ENCODE data around the gene VTI1A. TPM values are rescaled to one million over a fixed set of nuclear protein-coding genes. Genes with fewer than 3 reads are reported as not detected.

Gene VTI1A
- polyA plus RNA-seq, 1 donor from 2014 or later = 28.7 TPM

DNA sequence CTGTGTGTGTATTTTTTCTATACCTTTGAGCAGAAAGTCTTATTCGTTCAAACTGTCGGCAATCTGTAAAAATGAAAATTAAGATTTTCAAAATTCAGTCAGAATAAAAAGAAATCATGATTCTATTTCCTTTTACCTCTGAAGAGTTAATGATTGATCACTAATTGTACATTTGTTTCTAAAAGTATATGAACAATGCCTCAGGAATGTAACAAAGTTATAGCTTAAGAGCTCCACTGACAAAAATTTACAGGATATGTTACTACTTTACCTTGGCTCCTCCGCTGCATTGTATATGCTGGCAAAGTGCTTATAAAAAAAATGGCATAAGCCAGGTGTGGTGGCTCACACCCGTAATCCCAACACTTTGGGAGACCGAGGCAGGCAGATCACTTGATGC, 225.7 kb downstream of the VTI1A start:
- Histone ChIP-seq H3K27me3 (ENCODE audit: insufficient read depth, low read depth, low read length) (no peaks in the 10 kb centered on the region), H3K9ac (ENCODE audit: low read length) (no peak overlapping the region), H3K4me2 (ENCODE audit: low read length) (no peak overlapping the region), H3K79me2 (replicated peaks; ENCODE audit: insufficient read depth, low read length) (no peaks in the 10 kb centered on the region), H4K20me1 (ENCODE audit: insufficient read depth) (no peaks in the 10 kb centered on the region), H3K27ac (ENCODE audit: low read length) (no peak overlapping the region), H3F3A (ENCODE audit: insufficient read depth, low read length, poor library complexity, severe bottlenecking) (no peaks in the 10 kb centered on the region), H2AFZ (ENCODE audit: low read depth, low read length) (no peak overlapping the region), H3K9me3 (ENCODE audit: low read length) (no peaks in the 10 kb centered on the region), H3K9me2 (ENCODE audit: insufficient read depth, low read length) (no peaks in the 10 kb centered on the region), H3K36me3 (ENCODE audit: insufficient read depth, low read length) (no peaks in the 10 kb centered on the region), H3K4me3 (ENCODE audit: low read length) (no peak overlapping the region)
- no peak for TF ChIP-seq RAD21 (conservative IDR thresholded peaks at IDR 0.05)
- no peak for TF ChIP-seq POLR2AphosphoS5 (IDR thresholded peaks at IDR 0.05)

DNA sequence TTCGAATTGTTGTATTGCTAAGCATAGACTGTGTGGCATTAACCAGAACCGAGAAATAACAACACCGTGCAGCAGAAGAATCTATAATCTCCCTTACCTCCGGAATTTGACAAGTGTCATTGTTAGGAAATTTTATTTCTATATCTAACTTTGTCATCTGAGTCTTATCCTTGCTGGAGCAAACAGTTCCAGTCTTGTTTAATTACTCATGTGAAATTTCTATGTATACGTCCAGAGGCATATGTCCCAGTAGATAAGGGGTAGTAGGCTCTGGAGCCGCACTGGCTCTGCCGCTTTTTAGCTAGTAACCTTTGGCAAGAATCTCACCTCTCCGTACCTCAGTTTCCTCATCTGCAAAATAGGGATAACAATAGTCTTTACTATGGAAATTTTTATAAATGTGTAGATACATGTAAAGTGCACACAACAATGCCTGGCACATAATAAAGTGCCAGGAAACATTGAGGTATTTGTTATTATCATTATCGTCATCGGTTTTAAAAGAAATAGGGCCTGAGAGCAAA, 228.6 kb downstream of the VTI1A start:
- no peaks in the 10 kb centered on the region for H3K27me3 ChIP-seq (ENCODE audit: insufficient read depth, low read depth, low read length)
- TF ChIP-seq, protein P1, sequence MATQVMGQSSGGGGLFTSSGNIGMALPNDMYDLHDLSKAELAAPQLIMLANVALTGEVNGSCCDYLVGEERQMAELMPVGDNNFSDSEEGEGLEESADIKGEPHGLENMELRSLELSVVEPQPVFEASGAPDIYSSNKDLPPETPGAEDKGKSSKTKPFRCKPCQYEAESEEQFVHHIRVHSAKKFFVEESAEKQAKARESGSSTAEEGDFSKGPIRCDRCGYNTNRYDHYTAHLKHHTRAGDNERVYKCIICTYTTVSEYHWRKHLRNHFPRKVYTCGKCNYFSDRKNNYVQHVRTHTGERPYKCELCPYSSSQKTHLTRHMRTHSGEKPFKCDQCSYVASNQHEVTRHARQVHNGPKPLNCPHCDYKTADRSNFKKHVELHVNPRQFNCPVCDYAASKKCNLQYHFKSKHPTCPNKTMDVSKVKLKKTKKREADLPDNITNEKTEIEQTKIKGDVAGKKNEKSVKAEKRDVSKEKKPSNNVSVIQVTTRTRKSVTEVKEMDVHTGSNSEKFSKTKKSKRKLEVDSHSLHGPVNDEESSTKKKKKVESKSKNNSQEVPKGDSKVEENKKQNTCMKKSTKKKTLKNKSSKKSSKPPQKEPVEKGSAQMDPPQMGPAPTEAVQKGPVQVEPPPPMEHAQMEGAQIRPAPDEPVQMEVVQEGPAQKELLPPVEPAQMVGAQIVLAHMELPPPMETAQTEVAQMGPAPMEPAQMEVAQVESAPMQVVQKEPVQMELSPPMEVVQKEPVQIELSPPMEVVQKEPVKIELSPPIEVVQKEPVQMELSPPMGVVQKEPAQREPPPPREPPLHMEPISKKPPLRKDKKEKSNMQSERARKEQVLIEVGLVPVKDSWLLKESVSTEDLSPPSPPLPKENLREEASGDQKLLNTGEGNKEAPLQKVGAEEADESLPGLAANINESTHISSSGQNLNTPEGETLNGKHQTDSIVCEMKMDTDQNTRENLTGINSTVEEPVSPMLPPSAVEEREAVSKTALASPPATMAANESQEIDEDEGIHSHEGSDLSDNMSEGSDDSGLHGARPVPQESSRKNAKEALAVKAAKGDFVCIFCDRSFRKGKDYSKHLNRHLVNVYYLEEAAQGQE (IDR thresholded peaks at IDR 0.05; ENCODE audit: borderline replicate concordance) = no peak
- TF ChIP-seq TAF1 (IDR thresholded peaks at IDR 0.05; ENCODE audit: low read depth) = no peak
- TF ChIP-seq MXI1 (conservative IDR thresholded peaks at IDR 0.05; ENCODE audit: poor library complexity, severe bottlenecking) = no peak
- TF ChIP-seq EP300 (conservative IDR thresholded peaks at IDR 0.05; ENCODE audit: poor library complexity, severe bottlenecking) = no peak
- TF ChIP-seq, protein P2, sequence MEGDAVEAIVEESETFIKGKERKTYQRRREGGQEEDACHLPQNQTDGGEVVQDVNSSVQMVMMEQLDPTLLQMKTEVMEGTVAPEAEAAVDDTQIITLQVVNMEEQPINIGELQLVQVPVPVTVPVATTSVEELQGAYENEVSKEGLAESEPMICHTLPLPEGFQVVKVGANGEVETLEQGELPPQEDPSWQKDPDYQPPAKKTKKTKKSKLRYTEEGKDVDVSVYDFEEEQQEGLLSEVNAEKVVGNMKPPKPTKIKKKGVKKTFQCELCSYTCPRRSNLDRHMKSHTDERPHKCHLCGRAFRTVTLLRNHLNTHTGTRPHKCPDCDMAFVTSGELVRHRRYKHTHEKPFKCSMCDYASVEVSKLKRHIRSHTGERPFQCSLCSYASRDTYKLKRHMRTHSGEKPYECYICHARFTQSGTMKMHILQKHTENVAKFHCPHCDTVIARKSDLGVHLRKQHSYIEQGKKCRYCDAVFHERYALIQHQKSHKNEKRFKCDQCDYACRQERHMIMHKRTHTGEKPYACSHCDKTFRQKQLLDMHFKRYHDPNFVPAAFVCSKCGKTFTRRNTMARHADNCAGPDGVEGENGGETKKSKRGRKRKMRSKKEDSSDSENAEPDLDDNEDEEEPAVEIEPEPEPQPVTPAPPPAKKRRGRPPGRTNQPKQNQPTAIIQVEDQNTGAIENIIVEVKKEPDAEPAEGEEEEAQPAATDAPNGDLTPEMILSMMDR (IDR thresholded peaks at IDR 0.05; ENCODE audit: poor library complexity, severe bottlenecking) = no peak
- TF ChIP-seq EZH2 (IDR thresholded peaks at IDR 0.05; ENCODE audit: borderline replicate concordance, insufficient read depth, low read length, poor library complexity, severe bottlenecking) = no peak
- no peaks in the 10 kb centered on the region for H3K9me2 ChIP-seq (ENCODE audit: insufficient read depth, low read length)
- no peak overlapping the region for H3K4me3 ChIP-seq (ENCODE audit: low read length)
- no peak overlapping the region for H3K27ac ChIP-seq (ENCODE audit: low read length)
- no peak overlapping the region for H2AFZ ChIP-seq (ENCODE audit: low read depth, low read length)
- no peak overlapping the region for H3K4me2 ChIP-seq (ENCODE audit: low read length)
- H3K79me2 ChIP-seq (replicated peaks; ENCODE audit: insufficient read depth, low read length) = no peaks in the 10 kb centered on the region
- H3K9ac ChIP-seq (ENCODE audit: low read length) = no peak overlapping the region
- no peaks in the 10 kb centered on the region for H4K20me1 ChIP-seq (ENCODE audit: insufficient read depth)
- no peaks in the 10 kb centered on the region for H3F3A ChIP-seq (ENCODE audit: insufficient read depth, low read length, poor library complexity, severe bottlenecking)
- H3K36me3 ChIP-seq (ENCODE audit: insufficient read depth, low read length) = no peaks in the 10 kb centered on the region
- no peaks in the 10 kb centered on the region for H3K9me3 ChIP-seq (ENCODE audit: low read length)

DNA sequence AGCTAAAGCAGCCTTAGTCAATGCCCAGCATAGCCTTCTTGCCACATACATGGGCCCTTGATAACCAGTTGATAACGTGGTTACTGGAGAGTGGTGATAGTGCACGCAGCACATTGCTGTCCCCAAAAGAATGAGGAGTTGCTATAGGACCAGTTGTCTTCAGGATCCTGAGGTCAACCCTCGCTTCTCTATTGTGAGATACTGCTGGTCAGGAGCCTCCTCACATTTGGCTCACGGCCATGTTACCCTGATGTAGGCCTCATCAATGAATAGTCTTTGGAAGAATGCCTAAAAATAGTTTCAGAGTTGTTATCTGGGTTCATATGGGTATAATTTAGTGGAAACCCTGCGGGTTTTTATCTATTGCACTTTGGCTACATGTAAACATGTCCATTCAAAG, 230.7 kb downstream of the VTI1A start:
- no peak for TF ChIP-seq TAF1 (IDR thresholded peaks at IDR 0.05; ENCODE audit: low read depth)
- TF ChIP-seq MXI1 (conservative IDR thresholded peaks at IDR 0.05; ENCODE audit: poor library complexity, severe bottlenecking) = no peak
- no peak for TF ChIP-seq SMC3 (conservative IDR thresholded peaks at IDR 0.05; ENCODE audit: poor library complexity)
- no peak for TF ChIP-seq EP300 (conservative IDR thresholded peaks at IDR 0.05; ENCODE audit: poor library complexity, severe bottlenecking)
- Histone ChIP-seq H3K9ac (ENCODE audit: low read length) (no peak overlapping the region), H3F3A (ENCODE audit: insufficient read depth, low read length, poor library complexity, severe bottlenecking) (no peaks in the 10 kb centered on the region), H3K27ac (ENCODE audit: low read length) (no peak overlapping the region), H3K4me3 (ENCODE audit: low read length) (no peak overlapping the region), H3K9me3 (ENCODE audit: low read length) (no peaks in the 10 kb centered on the region), H3K36me3 (ENCODE audit: insufficient read depth, low read length) (no peaks in the 10 kb centered on the region), H3K27me3 (ENCODE audit: insufficient read depth, low read depth, low read length) (no peaks in the 10 kb centered on the region), H3K9me2 (ENCODE audit: insufficient read depth, low read length) (no peaks in the 10 kb centered on the region), H3K4me2 (ENCODE audit: low read length) (no peak overlapping the region), H2AFZ (ENCODE audit: low read depth, low read length) (no peak overlapping the region), H4K20me1 (ENCODE audit: insufficient read depth) (no peaks in the 10 kb centered on the region), H3K79me2 (replicated peaks; ENCODE audit: insufficient read depth, low read length) (no peaks in the 10 kb centered on the region)
